GM19099 (cell line): Measurements from ENCODE around the gene PFN4.

Source experiments
- POLR2A ChIP-seq: IDR thresholded peaks from 3 replicates; pipeline ENCODE4 v1.6.1; 2011; ENCODE audit warnings: low read depth; ENCODE audit not compliant: insufficient read length; ENCODE audit errors: extremely low read depth

Gene PFN4

DNA sequence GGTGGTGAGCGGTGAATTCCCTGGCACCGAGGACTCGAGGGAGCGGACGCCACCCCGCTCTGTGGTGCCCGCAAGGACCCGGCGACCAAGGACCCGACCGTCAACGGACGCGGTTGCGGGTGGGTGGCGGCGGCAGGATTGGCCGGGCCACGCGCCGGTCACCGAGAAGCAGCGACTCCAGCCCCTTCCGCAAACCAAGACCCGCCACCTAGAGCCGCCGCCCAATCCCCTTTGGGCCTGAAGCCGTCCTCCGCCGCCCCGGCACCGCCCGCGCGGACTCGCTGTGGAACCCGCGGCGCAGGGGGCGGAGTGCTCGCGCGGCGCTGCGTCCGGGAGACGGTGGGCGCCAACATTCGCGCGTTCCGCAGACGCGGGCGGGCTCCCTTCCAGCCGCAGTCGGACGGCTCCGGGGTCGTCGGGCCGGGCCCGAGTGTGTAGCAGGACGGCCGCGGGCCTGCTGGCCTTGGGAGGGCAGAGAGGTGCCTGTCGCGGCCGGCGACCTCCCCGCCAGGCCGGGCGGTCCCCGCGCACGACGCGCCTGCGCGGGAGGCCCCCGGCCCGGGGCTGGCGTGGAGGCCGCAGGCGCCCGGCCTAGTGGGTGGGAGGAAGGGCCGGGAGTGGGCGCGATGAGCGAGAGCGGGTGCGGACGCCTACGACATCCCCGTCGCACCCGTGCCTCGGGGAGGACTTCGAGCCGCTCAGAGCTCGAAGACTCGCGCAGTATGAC is at the start of gene PFN4, which contains the start of gene FAM228B:
Gene PFN4 (minus strand): TSS at position 140 of the 727 bp plus-strand sequence. CDS start 799 bp downstream, outside the sequence.
Gene FAM228B (plus strand): TSS at position 275 of the 727 bp plus-strand sequence. CDS start 893 bp downstream, outside the sequence.
- peak; percentile 89 for TF ChIP-seq POLR2A

DNA sequence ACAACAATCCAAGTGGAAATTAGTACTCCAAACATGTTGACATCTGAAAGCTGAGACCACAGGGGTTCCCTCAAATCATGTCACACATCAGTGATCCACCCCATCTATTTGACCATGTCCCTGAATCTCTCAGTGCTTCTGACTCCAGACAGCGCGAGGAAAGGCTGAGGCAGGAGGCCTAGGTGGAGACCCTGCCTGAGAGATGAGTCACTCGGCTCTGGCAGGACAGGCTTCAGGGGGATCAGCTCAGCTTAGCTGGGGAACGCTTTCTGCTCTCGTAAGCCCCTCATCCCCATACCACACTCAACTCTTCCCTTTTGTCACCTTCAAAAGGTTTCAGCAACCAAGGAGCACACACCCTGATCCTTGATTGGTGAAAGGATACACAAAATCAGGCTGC is 45.9 kb upstream of the PFN4 start:
- TF ChIP-seq POLR2A: no peak

- no peak for TF ChIP-seq POLR2A
Observed at GRCh38 chr2:24164416-24164973, 41.4 kb upstream of the PFN4 start.

DNA sequence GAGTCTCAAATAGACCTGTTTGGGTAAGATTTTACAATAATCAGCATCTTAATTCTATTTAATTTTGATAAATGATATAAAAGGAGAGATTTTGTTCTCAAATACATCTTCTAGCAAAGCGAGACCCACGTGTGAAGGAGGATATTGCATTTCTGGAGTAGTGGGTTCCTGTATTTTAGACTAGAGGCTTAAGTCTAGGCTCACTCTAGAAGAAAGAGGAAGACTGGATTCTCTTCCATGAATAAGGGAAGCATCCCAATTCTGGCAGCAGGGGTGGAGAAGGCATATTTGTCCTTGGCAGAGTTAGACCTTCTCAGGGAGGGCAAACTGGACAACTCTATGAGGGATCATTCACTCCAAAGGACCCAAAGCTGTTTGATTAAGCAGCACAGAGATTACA is 40.5 kb upstream of the PFN4 start:
- TF ChIP-seq POLR2A: no peak

DNA sequence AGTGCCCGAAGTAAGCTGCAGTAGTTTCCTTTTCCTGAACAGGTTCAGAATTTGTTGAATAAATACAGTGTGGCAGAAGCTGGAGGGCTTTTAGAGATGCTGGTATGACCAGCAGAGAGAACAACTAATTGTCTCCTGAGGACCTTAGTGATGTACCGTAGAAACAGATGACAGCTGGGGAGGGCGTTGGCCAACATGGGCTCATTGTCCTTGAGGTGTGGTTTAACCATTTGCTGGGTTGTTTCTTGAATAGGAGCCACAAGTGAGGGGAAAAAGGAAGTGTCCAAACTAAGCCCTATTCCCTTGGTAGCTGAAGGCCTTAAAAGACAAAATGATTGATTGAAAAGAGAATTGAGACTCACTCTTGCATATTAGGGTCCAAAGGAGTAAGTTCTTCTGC is 40.1 kb upstream of the PFN4 start:
- no peak for TF ChIP-seq POLR2A

DNA sequence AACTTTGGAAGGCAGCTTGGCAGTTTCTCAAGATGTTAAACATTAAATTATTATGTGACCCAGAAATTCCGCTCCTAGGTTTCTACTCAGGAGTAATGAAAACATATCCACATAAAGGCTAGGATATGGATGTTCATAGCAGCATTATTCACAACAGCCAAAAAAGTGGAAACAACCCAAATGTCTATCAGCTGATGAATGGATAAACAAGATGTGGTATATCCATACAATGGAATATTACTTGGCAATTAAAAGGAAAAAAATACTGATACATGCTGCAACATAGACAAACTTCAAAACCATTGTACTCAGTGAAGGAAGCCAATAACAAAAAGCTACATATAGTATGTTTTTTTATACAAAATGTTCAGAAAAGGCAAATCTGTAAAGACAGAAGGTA is 39.4 kb upstream of the PFN4 start:
- TF ChIP-seq POLR2A: no peak

GRCh38 chr2:24160761-24161160 is 37.6 kb upstream of the PFN4 start:
- TF ChIP-seq POLR2A: no peak

GRCh38 chr2:24159708-24160107 is 36.6 kb upstream of the PFN4 start:
- no peak for TF ChIP-seq POLR2A

DNA sequence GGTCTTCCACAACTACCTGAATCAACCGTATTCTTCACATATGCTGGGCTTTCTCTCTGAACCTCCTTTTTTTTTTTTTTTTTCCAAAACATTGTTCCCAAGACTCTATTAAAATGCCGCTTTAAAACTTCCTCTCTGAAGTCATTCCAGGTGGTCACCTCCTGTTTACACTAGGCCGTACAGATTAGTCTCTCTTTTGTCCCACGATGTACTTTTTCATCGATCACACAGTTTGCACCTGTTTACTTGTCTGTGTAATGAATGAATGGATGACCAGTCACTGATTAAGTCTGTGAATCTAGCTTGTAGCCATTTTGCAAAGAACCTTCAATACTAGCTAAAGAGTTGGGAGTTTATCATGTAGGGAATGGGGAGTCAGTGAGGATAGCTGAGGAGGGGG is 35.0 kb upstream of the PFN4 start:
- no peak for TF ChIP-seq POLR2A

DNA sequence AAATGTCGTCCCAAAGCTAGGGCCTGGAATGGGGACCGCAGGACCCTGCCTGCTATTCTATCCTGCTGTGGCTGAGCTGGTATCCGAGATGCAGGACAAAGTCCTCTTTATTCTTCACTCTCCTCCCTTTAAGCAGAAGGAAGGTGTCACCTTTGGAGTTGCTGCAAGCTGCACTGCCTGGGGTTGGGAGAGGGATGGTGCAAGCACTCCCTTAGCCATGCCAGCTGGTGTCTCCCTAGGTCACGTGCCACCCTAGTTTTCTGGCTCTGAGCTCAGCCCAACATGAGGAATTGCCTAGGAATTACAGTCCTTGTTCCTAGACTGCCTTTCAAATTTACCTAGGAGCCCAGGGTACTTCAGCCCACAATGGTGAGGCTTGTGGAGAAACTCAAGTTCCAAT is 30.3 kb upstream of the PFN4 start:
- TF ChIP-seq POLR2A: no peak

GRCh38 chr2:24152413-24153197 is 29.5 kb upstream of the PFN4 start:
- no peak for TF ChIP-seq POLR2A

- TF ChIP-seq POLR2A: no peak
Observed at GRCh38 chr2:24147364-24147763, 24.2 kb upstream of the PFN4 start.

DNA sequence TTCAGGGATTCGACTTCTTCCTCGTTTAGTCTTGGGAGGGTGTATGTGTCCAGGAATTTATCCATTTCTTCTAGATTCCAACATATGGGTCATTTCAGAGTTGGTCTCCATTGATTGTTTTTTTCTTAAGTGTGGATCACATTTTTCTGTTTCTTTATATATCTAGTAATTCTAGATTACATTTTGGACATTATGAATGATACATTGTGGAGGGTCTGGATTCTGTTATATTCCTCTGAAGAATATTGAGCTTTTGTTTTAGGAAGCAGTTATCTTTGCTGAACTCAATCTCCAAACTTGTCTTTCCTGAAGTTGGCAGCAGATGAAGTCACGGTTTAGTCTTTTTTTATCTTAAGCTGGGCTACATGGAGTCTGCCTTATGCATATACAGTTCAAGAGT is 9.4 kb upstream of the PFN4 start:
- no peak for TF ChIP-seq POLR2A

- no peak for TF ChIP-seq POLR2A
Observed at GRCh38 chr2:24125956-24126355, 2.8 kb upstream of the PFN4 start.

DNA sequence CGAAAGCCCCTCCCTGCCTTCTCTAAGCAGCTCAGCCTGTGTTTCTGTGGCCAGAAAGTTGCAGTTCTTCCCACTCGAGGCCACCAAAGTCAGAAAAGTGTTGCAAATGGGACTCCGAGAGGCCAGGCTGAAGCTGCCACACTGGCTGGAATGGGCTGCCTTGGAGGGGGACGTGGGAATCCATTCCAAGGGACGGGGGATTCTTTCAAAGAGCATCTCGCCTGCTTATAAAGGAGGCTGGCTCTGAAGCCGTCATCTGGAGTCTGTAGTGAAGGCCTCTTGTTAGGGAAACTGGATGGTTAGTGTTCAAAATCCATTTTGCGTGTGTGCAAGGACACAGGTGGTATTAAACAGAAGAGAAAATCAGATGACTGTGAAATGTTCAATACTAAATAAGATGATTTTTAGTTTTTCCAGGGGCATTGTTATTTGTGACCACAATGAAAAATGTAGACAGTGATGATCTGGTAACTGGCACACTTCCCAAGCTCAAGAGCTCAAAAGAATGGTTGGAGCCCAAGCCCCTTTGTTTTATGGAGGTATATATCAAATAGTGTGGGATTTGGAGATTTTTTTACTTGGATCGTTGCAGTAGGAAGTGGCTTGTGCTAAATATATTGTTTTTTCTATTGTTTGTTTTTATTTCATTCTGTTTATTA is 917 bp upstream of the PFN4 start:
- no peak for TF ChIP-seq POLR2A
